ENCODE data around the gene NF1. TPM values are rescaled to one million over a fixed set of nuclear protein-coding genes. Genes with fewer than 3 reads are reported as not detected.

Gene NF1
- total RNA-seq, 1 donor from 2014 or later, result 53.1 TPM

GRCh38 chr17:31318298-31318801, 223.6 kb downstream of the NF1 start:
- intact Hi-C loops (cut with DNase I), result no loop called here
- Histone ChIP-seq H3K4me3 (peak overlapping the region; percentile 45), H3K9me3 (no peaks in the 10 kb centered on the region), H3K27ac (peak overlapping the region; percentile 77), H3K27me3 (ENCODE audit: low read depth) (no peaks in the 10 kb centered on the region), H3K4me1 (peaks cover 18% of the 10 kb centered on the region), H3K36me3 (no peaks in the 10 kb centered on the region)
- ATAC-seq (peak; percentile 73 to 76), DNase-seq (no peak)
- TF ChIP-seq CTCF (IDR thresholded peaks at IDR 0.05), result no peak

- H3K27ac ChIP-seq, result peak overlapping the region; percentile 77
- intact Hi-C loops (cut with DNase I), result no loop called here
- peak overlapping the region; percentile 45 for H3K4me3 ChIP-seq
- no peak for DNase-seq
- ATAC-seq, result peak in 1 of 2 donors; percentile 62
- no peaks in the 10 kb centered on the region for H3K36me3 ChIP-seq
- peaks cover 18% of the 10 kb centered on the region for H3K4me1 ChIP-seq
- no peaks in the 10 kb centered on the region for H3K9me3 ChIP-seq
- no peak for TF ChIP-seq CTCF (IDR thresholded peaks at IDR 0.05)
- H3K27me3 ChIP-seq (ENCODE audit: low read depth), result no peaks in the 10 kb centered on the region
Measured at GRCh38 chr17:31318851-31319661, 224.3 kb downstream of the NF1 start.

- DNase-seq (no peak), ATAC-seq (no peak)
- TF ChIP-seq CTCF (IDR thresholded peaks at IDR 0.05), result no peak
- Histone ChIP-seq H3K9me3 (no peaks in the 10 kb centered on the region), H3K4me3 (peak overlapping the region; percentile 45), H3K27me3 (ENCODE audit: low read depth) (no peaks in the 10 kb centered on the region), H3K36me3 (no peaks in the 10 kb centered on the region), H3K27ac (peak overlapping the region; percentile 77), H3K4me1 (peaks cover 11% of the 10 kb centered on the region)
- intact Hi-C loops (cut with DNase I), result no loop called here
Measured at GRCh38 chr17:31320241-31320640, 225.5 kb downstream of the NF1 start.

GRCh38 chr17:31320791-31321190, 226.0 kb downstream of the NF1 start:
- no peak for TF ChIP-seq CTCF (IDR thresholded peaks at IDR 0.05)
- no peak for DNase-seq
- Histone ChIP-seq H3K36me3 (peaks cover under 1% of the 10 kb centered on the region), H3K27ac (peak overlapping the region; percentile 77), H3K27me3 (ENCODE audit: low read depth) (no peaks in the 10 kb centered on the region), H3K9me3 (no peaks in the 10 kb centered on the region), H3K4me3 (peak overlapping the region; percentile 45), H3K4me1 (peaks cover 11% of the 10 kb centered on the region)
- intact Hi-C loops (cut with DNase I), result no loop called here
- no peak for ATAC-seq

GRCh38 chr17:31321481-31321880, 226.7 kb downstream of the NF1 start, which contains the start of gene EVI2A:
TSS of gene EVI2A (minus strand) at chr17:31321622. CDS start at chr17:31319013, 2,609 bp downstream.
- Histone ChIP-seq H3K9me3 (no peaks in the 10 kb centered on the region), H3K4me3 (peak within 1 kb of the TSS; percentile 45), H3K4me1 (peaks cover 11% of the 10 kb centered on the region), H3K27ac (peak within 1 kb of the TSS; percentile 77), H3K27me3 (ENCODE audit: low read depth) (no peaks in the 10 kb centered on the region), H3K36me3 (peaks cover 8% of the 10 kb centered on the region)
- ATAC-seq, result peak; percentile 74 to 82
- no peak for TF ChIP-seq CTCF (IDR thresholded peaks at IDR 0.05)
- intact Hi-C loops (cut with DNase I), result no loop called here
- DNase-seq, result peak; percentile 57

Data from lower lobe of right lung (tissue), 2 donors.